ENCODE data around the gene CFAP53.

DNA sequence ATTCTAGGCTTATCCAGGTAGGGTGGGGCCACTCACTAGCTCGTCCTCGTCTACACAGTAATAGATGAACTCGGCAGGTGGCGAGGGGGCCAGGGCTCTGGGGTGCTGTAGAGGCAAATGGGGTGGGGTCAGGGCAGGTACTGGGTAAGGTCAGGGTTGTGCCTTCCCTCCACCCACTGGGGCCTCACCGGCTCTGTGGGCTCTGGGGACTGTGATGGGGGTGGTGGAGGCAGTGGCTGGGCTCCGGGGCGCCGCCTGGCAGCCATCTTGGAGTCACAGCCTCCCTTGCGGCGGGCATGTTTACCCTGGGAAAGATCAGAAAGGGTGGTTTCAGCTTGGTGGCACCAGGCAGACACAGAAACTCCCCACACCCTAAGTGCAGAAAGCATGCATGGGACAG is 8.6 kb upstream of the CFAP53 start:
- TF ChIP-seq, protein P1, sequence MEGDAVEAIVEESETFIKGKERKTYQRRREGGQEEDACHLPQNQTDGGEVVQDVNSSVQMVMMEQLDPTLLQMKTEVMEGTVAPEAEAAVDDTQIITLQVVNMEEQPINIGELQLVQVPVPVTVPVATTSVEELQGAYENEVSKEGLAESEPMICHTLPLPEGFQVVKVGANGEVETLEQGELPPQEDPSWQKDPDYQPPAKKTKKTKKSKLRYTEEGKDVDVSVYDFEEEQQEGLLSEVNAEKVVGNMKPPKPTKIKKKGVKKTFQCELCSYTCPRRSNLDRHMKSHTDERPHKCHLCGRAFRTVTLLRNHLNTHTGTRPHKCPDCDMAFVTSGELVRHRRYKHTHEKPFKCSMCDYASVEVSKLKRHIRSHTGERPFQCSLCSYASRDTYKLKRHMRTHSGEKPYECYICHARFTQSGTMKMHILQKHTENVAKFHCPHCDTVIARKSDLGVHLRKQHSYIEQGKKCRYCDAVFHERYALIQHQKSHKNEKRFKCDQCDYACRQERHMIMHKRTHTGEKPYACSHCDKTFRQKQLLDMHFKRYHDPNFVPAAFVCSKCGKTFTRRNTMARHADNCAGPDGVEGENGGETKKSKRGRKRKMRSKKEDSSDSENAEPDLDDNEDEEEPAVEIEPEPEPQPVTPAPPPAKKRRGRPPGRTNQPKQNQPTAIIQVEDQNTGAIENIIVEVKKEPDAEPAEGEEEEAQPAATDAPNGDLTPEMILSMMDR (IDR thresholded peaks at IDR 0.05; ENCODE audit: low read depth, low read length): no peak
- no peak for TF ChIP-seq EZH2phosphoT487 (IDR thresholded peaks at IDR 0.05; ENCODE audit: low read depth)

Data from OCI-LY3 (cell line).